Measurements from ENCODE around the gene PHLPP2. TPM values are rescaled to one million over a fixed set of nuclear protein-coding genes. Genes with fewer than 3 reads are reported as not detected.

The PHLPP2 gene
- total RNA-seq, 2 donors from 2014 or later, result 8.1 to 17.1 TPM

GRCh38 chr16:71708696-71709095 is 15.8 kb downstream of the PHLPP2 start:
- H3K27ac ChIP-seq, result no peak overlapping the region
- H3K27me3 ChIP-seq (replicated peaks; ENCODE audit: insufficient read depth), result no peaks in the 10 kb centered on the region
- TF ChIP-seq CTCF (IDR thresholded peaks at IDR 0.05), result no peak
- no peaks in the 10 kb centered on the region for H3K36me3 ChIP-seq
- H3K4me1 ChIP-seq (ENCODE audit: control insufficient read depth in 1 of 2, low read depth in 2 of 2), result no peaks in the 10 kb centered on the region
- no peak for DNase-seq (ENCODE audit: low spot score)
- ATAC-seq (ENCODE audit: insufficient number of reproducible peaks, low FRiP score, low read depth), result no peak
- H3K9me3 ChIP-seq, result no peaks in the 10 kb centered on the region
- no peak overlapping the region for H3K4me3 ChIP-seq

- DNase-seq (ENCODE audit: low spot score), result no peak
- Histone ChIP-seq H3K36me3 (no peaks in the 10 kb centered on the region), H3K27me3 (replicated peaks; ENCODE audit: insufficient read depth) (no peaks in the 10 kb centered on the region), H3K4me1 (ENCODE audit: control insufficient read depth in 1 of 2, low read depth in 2 of 2) (no peaks in the 10 kb centered on the region), H3K9me3 (no peaks in the 10 kb centered on the region), H3K4me3 (no peak overlapping the region), H3K27ac (no peak overlapping the region)
- TF ChIP-seq CTCF (IDR thresholded peaks at IDR 0.05), result no peak
- ATAC-seq (ENCODE audit: insufficient number of reproducible peaks, low FRiP score, low read depth), result no peak
These were observed 17.3 kb downstream of the PHLPP2 start for GRCh38 chr16:71707199-71707598.

- no peaks in the 10 kb centered on the region for H3K36me3 ChIP-seq
- TF ChIP-seq CTCF (IDR thresholded peaks at IDR 0.05), result no peak
- no peak overlapping the region for H3K4me3 ChIP-seq
- DNase-seq (ENCODE audit: low spot score) (no peak), ATAC-seq (ENCODE audit: insufficient number of reproducible peaks, low FRiP score, low read depth) (no peak)
- no peak overlapping the region for H3K27ac ChIP-seq
- H3K4me1 ChIP-seq (ENCODE audit: control insufficient read depth in 1 of 2, low read depth in 2 of 2), result no peaks in the 10 kb centered on the region
- no peaks in the 10 kb centered on the region for H3K27me3 ChIP-seq (replicated peaks; ENCODE audit: insufficient read depth)
- no peaks in the 10 kb centered on the region for H3K9me3 ChIP-seq
These were observed 18.5 kb downstream of the PHLPP2 start for GRCh38 chr16:71706046-71706445.

GRCh38 chr16:71703333-71703732 is 21.2 kb downstream of the PHLPP2 start:
- no peak for TF ChIP-seq CTCF (IDR thresholded peaks at IDR 0.05)
- H3K4me1 ChIP-seq (ENCODE audit: control insufficient read depth in 1 of 2, low read depth in 2 of 2), result no peaks in the 10 kb centered on the region
- H3K4me3 ChIP-seq, result no peak overlapping the region
- H3K36me3 ChIP-seq, result peaks cover 7% of the 10 kb centered on the region
- DNase-seq (ENCODE audit: low spot score) (no peak), ATAC-seq (ENCODE audit: insufficient number of reproducible peaks, low FRiP score, low read depth) (no peak)
- no peak overlapping the region for H3K27ac ChIP-seq
- no peaks in the 10 kb centered on the region for H3K27me3 ChIP-seq (replicated peaks; ENCODE audit: insufficient read depth)
- no peaks in the 10 kb centered on the region for H3K9me3 ChIP-seq

- no peak for TF ChIP-seq CTCF (IDR thresholded peaks at IDR 0.05)
- no peak for ATAC-seq (ENCODE audit: insufficient number of reproducible peaks, low FRiP score, low read depth)
These were observed 23.7 kb downstream of the PHLPP2 start for GRCh38 chr16:71700831-71701230.

More at GRCh38 chr16:71700831-71701230, 23.7 kb downstream of the PHLPP2 start:
- Histone ChIP-seq H3K4me1 (ENCODE audit: control insufficient read depth in 1 of 2, low read depth in 2 of 2) (no peaks in the 10 kb centered on the region), H3K36me3 (peaks cover 9% of the 10 kb centered on the region), H3K27ac (no peak overlapping the region), H3K27me3 (replicated peaks; ENCODE audit: insufficient read depth) (no peaks in the 10 kb centered on the region), H3K9me3 (no peaks in the 10 kb centered on the region), H3K4me3 (no peak overlapping the region)
- no peak for DNase-seq (ENCODE audit: low spot score)
